Activated CD4-positive, alpha-beta memory T cell treated with anti-CD3 and anti-CD28 coated beads for 36 hours (primary cell): Measurements from ENCODE around the gene ARMH3. TPM values are rescaled to one million over a fixed set of nuclear protein-coding genes. Genes with fewer than 3 reads are reported as not detected.
A peak's percentile ranks its signal among the peaks of the same experiment; 100 is the strongest.

Experiments
- CTCF ChIA-PET: fragments of 350-600 bp; sonication (Branson Sonifier 250); formaldehyde crosslinking; loops from one replicate; lab custom pipeline; 2021; ENCODE audit warnings: antibody characterized with exemption, inconsistent platforms; lab: Charles Lee
- POLR2A ChIA-PET: fragments of 350-600 bp; sonication (Branson Sonifier 250); formaldehyde crosslinking; loops from one replicate; lab custom pipeline; 2021; ENCODE audit warnings: antibody characterized with exemption; lab: Charles Lee
- DNase-seq: peaks from one replicate; pipeline ENCODE4 v3.0.0-alpha.2; 2020
- H3K27ac Mint-ChIP-seq: one replicate; pipeline ENCODE4 v1.8.0; 2021; ENCODE audit warnings: mixed read lengths
- H3K27me3 Mint-ChIP-seq: one replicate; pipeline ENCODE4 v1.8.0; 2021; ENCODE audit warnings: mixed read lengths
- H3K36me3 Mint-ChIP-seq: one replicate; pipeline ENCODE4 v1.8.0; 2021; ENCODE audit warnings: mixed read lengths
- H3K4me1 Mint-ChIP-seq: one replicate; pipeline ENCODE4 v1.8.0; 2021; ENCODE audit warnings: low read depth, mixed read lengths
- H3K4me3 Mint-ChIP-seq: one replicate; pipeline ENCODE4 v1.8.0; 2021; ENCODE audit warnings: mild to moderate bottlenecking, mixed read lengths
- H3K9me3 Mint-ChIP-seq: one replicate; pipeline ENCODE4 v1.8.0; 2021; ENCODE audit warnings: mixed read lengths
- intact Hi-C: fragments of 100-400 bp; cut with micrococcal nuclease; formaldehyde crosslinking; loops from one replicate; pipeline ENCODE4 v1.15.1; 2023
- total RNA-seq, 2 experiments: library from RNA; stranded (reverse); gene quantifications; one replicate each; pipeline ENCODE4 v1.2.3, GENCODE V29; 2021

Gene ARMH3
- 10 to 100 TPM; 16.1 to 18.8 TPM for total RNA-seq

- Mint-ChIP-seq H3K4me1 (peaks cover 41% of the 10 kb centered on the region), H3K9me3 (no peaks in the 10 kb centered on the region), H3K4me3 (peak within 1 kb of the TSS; percentile 93), H3K27me3 (no peaks in the 10 kb centered on the region), H3K36me3 (no peaks in the 10 kb centered on the region), H3K27ac (peak within 1 kb of the TSS; percentile 87)
- DNase-seq = peak; percentile 95
- CTCF ChIA-PET = interaction anchor here (1.1 to 2.2 kb wide), 5 partner anchors 10 to 220 kb away, joined by 3 to 12 read pairs (median 5); partner anchors contain the start of gene HPS6
- intact Hi-C loops = loop anchor here (1.0 to 5.0 kb wide), 4 partner anchors 9 to 704 kb away; partner anchors contain the start of genes BTRC, HPS6 and NOLC1
- POLR2A ChIA-PET = interaction anchor here (0.9 to 1.2 kb wide), 3 partner anchors 10 to 238 kb away, joined by 3 to 7 read pairs (median 4); partner anchors contain the start of genes HPS6 and OGA
Measured at GRCh38 chr10:102055647-102056419, at the start of gene ARMH3. Gene ARMH3, minus strand, starts transcription at chr10:102056173. Its CDS starts 16,059 bp downstream, at chr10:102040114.

GRCh38 chr10:102102421-102102820 is 46.4 kb upstream of the ARMH3 start:
- no peak overlapping the region for H3K27ac Mint-ChIP-seq

GRCh38 chr10:102101152-102101551 is 45.2 kb upstream of the ARMH3 start:
- Mint-ChIP-seq H3K4me1 (peaks cover 9% of the 10 kb centered on the region), H3K36me3 (no peaks in the 10 kb centered on the region), H3K4me3 (no peak overlapping the region), H3K9me3 (no peaks in the 10 kb centered on the region), H3K27ac (no peak overlapping the region), H3K27me3 (no peaks in the 10 kb centered on the region)
- POLR2A ChIA-PET = no interaction called here
- DNase-seq = no peak
- CTCF ChIA-PET = interaction anchor here (0.8 to 3.6 kb wide), 2 partner anchors 28 to 212 kb away, joined by 3 to 15 read pairs; no protein-coding TSS in a partner anchor
- intact Hi-C loops = no loop called here

More at GRCh38 chr10:102102421-102102820, 46.4 kb upstream of the ARMH3 start:
- DNase-seq = no peak
- ChIA-PET CTCF (interaction anchor here (3.6 kb wide), 1 partner anchor 29 kb away, joined by 15 read pairs; no protein-coding TSS in a partner anchor), POLR2A (no interaction called here)
- intact Hi-C loops = no loop called here
- no peak overlapping the region for H3K4me3 Mint-ChIP-seq
- no peaks in the 10 kb centered on the region for H3K9me3 Mint-ChIP-seq
- H3K36me3 Mint-ChIP-seq = no peaks in the 10 kb centered on the region
- peaks cover 10% of the 10 kb centered on the region for H3K4me1 Mint-ChIP-seq
- no peaks in the 10 kb centered on the region for H3K27me3 Mint-ChIP-seq

GRCh38 chr10:102096449-102096848 is 40.5 kb upstream of the ARMH3 start:
- Mint-ChIP-seq H3K36me3 (peaks cover 2% of the 10 kb centered on the region), H3K9me3 (no peaks in the 10 kb centered on the region), H3K27ac (no peak overlapping the region), H3K27me3 (no peaks in the 10 kb centered on the region), H3K4me3 (no peak overlapping the region), H3K4me1 (no peaks in the 10 kb centered on the region)
- DNase-seq = no peak
- intact Hi-C loops = no loop called here
- ChIA-PET POLR2A (no interaction called here), CTCF (no interaction called here)

- H3K27ac Mint-ChIP-seq = no peak overlapping the region
- no peaks in the 10 kb centered on the region for H3K27me3 Mint-ChIP-seq
- DNase-seq = no peak
- no peak overlapping the region for H3K4me3 Mint-ChIP-seq
- intact Hi-C loops = no loop called here
- ChIA-PET POLR2A (no interaction called here), CTCF (no interaction called here)
- no peaks in the 10 kb centered on the region for H3K4me1 Mint-ChIP-seq
- H3K9me3 Mint-ChIP-seq = no peaks in the 10 kb centered on the region
- peaks cover 2% of the 10 kb centered on the region for H3K36me3 Mint-ChIP-seq
Measured at GRCh38 chr10:102090772-102091171, 34.8 kb upstream of the ARMH3 start.

- Mint-ChIP-seq H3K4me1 (no peaks in the 10 kb centered on the region), H3K27me3 (no peaks in the 10 kb centered on the region), H3K9me3 (no peaks in the 10 kb centered on the region), H3K27ac (no peak overlapping the region), H3K4me3 (no peak overlapping the region), H3K36me3 (peaks cover 3% of the 10 kb centered on the region)
- ChIA-PET POLR2A (no interaction called here), CTCF (interaction anchor here (0.6 kb wide), 1 partner anchor 13 kb away, joined by 3 read pairs; no protein-coding TSS in a partner anchor)
- intact Hi-C loops = no loop called here
- no peak for DNase-seq
Measured at GRCh38 chr10:102086196-102086595, 30.2 kb upstream of the ARMH3 start.

GRCh38 chr10:102085336-102085735 is 29.4 kb upstream of the ARMH3 start:
- no peak overlapping the region for H3K27ac Mint-ChIP-seq
- no peaks in the 10 kb centered on the region for H3K9me3 Mint-ChIP-seq
- DNase-seq = no peak
- CTCF ChIA-PET = interaction anchor here (0.5 to 0.6 kb wide), 2 partner anchors 12 to 1443 kb away, joined by 3 read pairs; no protein-coding TSS in a partner anchor
- H3K36me3 Mint-ChIP-seq = peaks cover 3% of the 10 kb centered on the region
- no peaks in the 10 kb centered on the region for H3K4me1 Mint-ChIP-seq
- no peaks in the 10 kb centered on the region for H3K27me3 Mint-ChIP-seq
- intact Hi-C loops = no loop called here
- POLR2A ChIA-PET = no interaction called here
- no peak overlapping the region for H3K4me3 Mint-ChIP-seq

- no peaks in the 10 kb centered on the region for H3K9me3 Mint-ChIP-seq
- CTCF ChIA-PET = interaction anchor here (0.8 kb wide), 1 partner anchor 11 kb away, joined by 6 read pairs; no protein-coding TSS in a partner anchor
- intact Hi-C loops = no loop called here
Measured at GRCh38 chr10:102083541-102083940, 27.6 kb upstream of the ARMH3 start.

GRCh38 chr10:102072673-102073527 is 16.9 kb upstream of the ARMH3 start:
- POLR2A ChIA-PET = interaction anchor here (1.0 kb wide), 1 partner anchor 183 kb away, joined by 3 read pairs; no protein-coding TSS in a partner anchor
- H3K27me3 Mint-ChIP-seq = no peaks in the 10 kb centered on the region
- no peak overlapping the region for H3K4me3 Mint-ChIP-seq
- peaks cover 6% of the 10 kb centered on the region for H3K4me1 Mint-ChIP-seq
- CTCF ChIA-PET = interaction anchor here (0.6 to 5.7 kb wide), 32 partner anchors 8 to 275 kb away, joined by 3 to 74 read pairs (median 5); partner anchors contain the start of genes ARMH3 and KCNIP2
- peak; percentile 86 for DNase-seq
- intact Hi-C loops = loop anchor here (1.0 to 10.0 kb wide), 3 partner anchors 58 to 233 kb away; no protein-coding TSS in a partner anchor
- no peaks in the 10 kb centered on the region for H3K9me3 Mint-ChIP-seq
- H3K36me3 Mint-ChIP-seq = no peaks in the 10 kb centered on the region
- H3K27ac Mint-ChIP-seq = no peak overlapping the region

More at GRCh38 chr10:102083541-102083940, 27.6 kb upstream of the ARMH3 start:
- POLR2A ChIA-PET = no interaction called here
- H3K4me3 Mint-ChIP-seq = no peak overlapping the region
- H3K4me1 Mint-ChIP-seq = no peaks in the 10 kb centered on the region
- H3K27ac Mint-ChIP-seq = no peak overlapping the region
- DNase-seq = no peak
- H3K27me3 Mint-ChIP-seq = no peaks in the 10 kb centered on the region
- peaks cover 3% of the 10 kb centered on the region for H3K36me3 Mint-ChIP-seq

- no peaks in the 10 kb centered on the region for H3K36me3 Mint-ChIP-seq
Measured at GRCh38 chr10:102069071-102069470, 13.1 kb upstream of the ARMH3 start.

GRCh38 chr10:102068216-102068615 is 12.2 kb upstream of the ARMH3 start:
- intact Hi-C loops = no loop called here
- Mint-ChIP-seq H3K9me3 (no peaks in the 10 kb centered on the region), H3K36me3 (no peaks in the 10 kb centered on the region), H3K27ac (peak overlapping the region; percentile 18), H3K4me1 (peaks cover 26% of the 10 kb centered on the region), H3K27me3 (no peaks in the 10 kb centered on the region), H3K4me3 (no peak overlapping the region)
- DNase-seq = no peak
- ChIA-PET POLR2A (interaction anchor here (0.5 to 1.1 kb wide), 3 partner anchors 15 to 250 kb away, joined by 3 read pairs; partner anchors contain the start of gene OGA), CTCF (interaction anchor here (0.8 to 2.5 kb wide), 3 partner anchors 58 to 227 kb away, joined by 3 to 10 read pairs (median 9); no protein-coding TSS in a partner anchor)

More at GRCh38 chr10:102069071-102069470, 13.1 kb upstream of the ARMH3 start:
- ChIA-PET POLR2A (interaction anchor here (1.1 kb wide), 1 partner anchor 251 kb away, joined by 3 read pairs; the partner anchor contains the start of gene OGA), CTCF (interaction anchor here (0.6 to 5.6 kb wide), 5 partner anchors 59 to 232 kb away, joined by 3 to 30 read pairs (median 9); no protein-coding TSS in a partner anchor)
- H3K27ac Mint-ChIP-seq = peak overlapping the region; percentile 18
- no peak for DNase-seq
- no peaks in the 10 kb centered on the region for H3K9me3 Mint-ChIP-seq
- no peaks in the 10 kb centered on the region for H3K27me3 Mint-ChIP-seq
- H3K4me3 Mint-ChIP-seq = no peak overlapping the region
- peaks cover 25% of the 10 kb centered on the region for H3K4me1 Mint-ChIP-seq
- intact Hi-C loops = no loop called here
